NB4 (cell line): ENCODE measurements around the gene ZC3H8.

Experiments
- DNase-seq: peaks from one replicate; pipeline ENCODE4 v3.0.0; 2010; ENCODE audit warnings: low read depth
- H3K4me3 ChIP-seq: one replicate; pipeline ENCODE4 v1.5.1; 2011; ENCODE audit warnings: mild to moderate bottlenecking, low read depth, low read length, moderate library complexity
- CTCF ChIP-seq: IDR thresholded peaks from one replicate; pipeline ENCODE4 v1.5.1; 2012; ENCODE audit warnings: low read depth, low read length
- MAX ChIP-seq: IDR thresholded peaks from 2 replicates; pipeline ENCODE4 v1.6.1; 2011; ENCODE audit warnings: low read depth, low read length
- MYC ChIP-seq: IDR thresholded peaks from 2 replicates; pipeline ENCODE4 v1.6.1; 2011; ENCODE audit warnings: low read depth, low read length
- POLR2A ChIP-seq: IDR thresholded peaks from 2 replicates; pipeline ENCODE4 v1.6.1; 2011; ENCODE audit warnings: mild to moderate bottlenecking; ENCODE audit not compliant: insufficient read length; ENCODE audit errors: extremely low read depth

Gene ZC3H8

GRCh38 chr2:112181571-112182290, 73.1 kb downstream of the ZC3H8 start:
- no peak overlapping the region for H3K4me3 ChIP-seq
- TF ChIP-seq MYC (no peak), POLR2A (no peak), MAX (no peak), CTCF (no peak)
- DNase-seq: no peak

- no peak for TF ChIP-seq CTCF
- no peak for TF ChIP-seq MAX
- no peak for TF ChIP-seq POLR2A
- no peak for TF ChIP-seq MYC
- DNase-seq: no peak
- H3K4me3 ChIP-seq: no peak overlapping the region
Observed at GRCh38 chr2:112175958-112176573, 78.8 kb downstream of the ZC3H8 start.

- no peak overlapping the region for H3K4me3 ChIP-seq
- DNase-seq: no peak
Observed at GRCh38 chr2:112175333-112175732, 79.5 kb downstream of the ZC3H8 start.

GRCh38 chr2:112174383-112174782, 80.5 kb downstream of the ZC3H8 start:
- DNase-seq: no peak
- TF ChIP-seq MYC (no peak), POLR2A (no peak), MAX (no peak), CTCF (no peak)

More at GRCh38 chr2:112175333-112175732, 79.5 kb downstream of the ZC3H8 start:
- no peak for TF ChIP-seq MYC
- TF ChIP-seq CTCF: no peak
- no peak for TF ChIP-seq MAX
- TF ChIP-seq POLR2A: no peak

GRCh38 chr2:112173646-112174319, 81.1 kb downstream of the ZC3H8 start:
- TF ChIP-seq MYC (no peak), MAX (no peak), POLR2A (no peak), CTCF (no peak)

More at GRCh38 chr2:112174383-112174782, 80.5 kb downstream of the ZC3H8 start:
- no peak overlapping the region for H3K4me3 ChIP-seq

More at GRCh38 chr2:112173646-112174319, 81.1 kb downstream of the ZC3H8 start:
- H3K4me3 ChIP-seq: no peak overlapping the region
- no peak for DNase-seq
